ENCODE results near the gene PHACTR4. TPM values are rescaled to one million over a fixed set of nuclear protein-coding genes. Genes with fewer than 3 reads are reported as not detected.
"Not testable (repeated sequence)": the region's sequence is repeated elsewhere in the genome, so short reads cannot be mapped to it uniquely, and the experiment has no call there.

Gene PHACTR4
- total and polyA plus RNA-seq, 2 experiments from 2014 or later, result 21.5 to 22.1 TPM

DNA sequence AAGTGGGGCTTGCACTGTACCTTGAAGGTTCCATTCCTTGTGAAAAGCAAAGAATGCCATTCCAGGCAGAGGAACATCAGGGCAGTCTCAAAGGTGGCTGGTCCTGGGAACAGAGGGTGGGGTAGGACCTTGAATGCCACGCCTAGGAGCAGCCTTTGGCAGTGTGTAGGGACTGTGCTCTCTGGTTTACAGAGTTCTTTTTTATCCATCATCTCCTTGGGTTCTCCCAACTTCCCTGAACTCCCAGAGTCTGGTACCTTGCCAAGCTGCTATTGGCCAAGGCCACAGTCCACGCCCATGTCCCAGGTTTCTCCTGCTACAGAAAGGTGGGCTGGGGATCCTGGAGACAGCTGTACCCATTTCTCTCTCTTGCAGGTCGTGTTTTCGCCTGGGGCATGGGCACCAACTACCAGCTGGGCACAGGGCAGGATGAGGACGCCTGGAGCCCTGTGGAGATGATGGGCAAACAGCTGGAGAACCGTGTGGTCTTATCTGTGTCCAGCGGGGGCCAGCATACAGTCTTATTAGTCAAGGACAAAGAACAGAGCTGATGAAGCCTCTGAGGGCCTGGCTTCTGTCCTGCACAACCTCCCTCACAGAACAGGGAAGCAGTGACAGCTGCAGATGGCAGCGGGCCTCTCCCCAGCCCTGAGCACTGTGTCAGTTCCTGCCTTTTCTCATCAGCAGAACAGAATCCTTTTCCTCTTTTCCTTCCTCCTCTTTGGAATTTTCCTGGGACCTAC is 168.1 kb downstream of the PHACTR4 start:
- no peaks in the 10 kb centered on the region for H3K9me3 ChIP-seq (ENCODE audit: low read depth)
- no peak overlapping the region for H2AFZ ChIP-seq
- 66% methylated on average over 8 of the region's 8 CpGs for WGBS (ENCODE audit: low lambda C conversion rate, missing lambda C conversion rate)
- H3K4me3 ChIP-seq, result no peak overlapping the region
- H3K4me1 ChIP-seq (ENCODE audit: insufficient read depth), result no peaks in the 10 kb centered on the region
- no peak overlapping the region for H3K27ac ChIP-seq
- H3K4me2 ChIP-seq, result no peak overlapping the region
- H3K9me2 ChIP-seq (replicated peaks; ENCODE audit: insufficient read depth), result no peaks in the 10 kb centered on the region
- no peak for DNase-seq (ENCODE audit: low spot score)
- H3K36me3 ChIP-seq (replicated peaks; ENCODE audit: insufficient read depth, low read depth), result no peaks in the 10 kb centered on the region
- no peaks in the 10 kb centered on the region for H3K79me2 ChIP-seq
- H3K27me3 ChIP-seq, result no peaks in the 10 kb centered on the region
- H4K20me1 ChIP-seq (ENCODE audit: insufficient read depth, poor library complexity, severe bottlenecking), result no peaks in the 10 kb centered on the region
- TF ChIP-seq EZH2phosphoT487 (IDR thresholded peaks at IDR 0.05; ENCODE audit: low read depth, severe bottlenecking, unreplicated experiment) (no peak), EZH2 (IDR thresholded peaks at IDR 0.05; ENCODE audit: borderline replicate concordance) (no peak), CTCF (IDR thresholded peaks at IDR 0.05; ENCODE audit: poor library complexity) (no peak)

DNA sequence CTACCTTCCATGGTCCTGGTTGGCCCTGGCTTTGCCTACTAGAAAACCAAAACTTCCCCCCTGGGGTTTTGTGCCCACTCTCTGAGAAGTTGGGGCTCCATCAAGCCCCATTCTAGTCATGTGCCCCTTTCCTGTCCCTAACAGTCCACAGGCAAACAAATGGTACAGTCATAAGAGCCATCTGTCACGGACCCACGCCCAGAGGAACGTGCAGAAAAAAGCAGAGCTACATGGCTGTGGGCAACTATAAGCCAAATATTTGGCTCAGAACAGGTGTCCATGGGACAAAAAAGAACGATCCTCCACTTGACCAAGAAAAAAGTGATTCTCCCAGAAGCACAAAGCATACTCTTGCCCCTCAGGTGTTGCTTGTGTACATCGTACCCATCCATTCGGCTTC is 168.7 kb downstream of the PHACTR4 start:
- WGBS (ENCODE audit: low lambda C conversion rate, missing lambda C conversion rate), result 94% methylated on average over 6 of the region's 6 CpGs
- Histone ChIP-seq H3K9me3 (ENCODE audit: low read depth) (no peaks in the 10 kb centered on the region), H3K4me2 (no peak overlapping the region)

GRCh38 chr1:28540651-28541050 is 171.1 kb downstream of the PHACTR4 start:
- H2AFZ ChIP-seq, result no peak overlapping the region
- H3K79me2 ChIP-seq, result no peaks in the 10 kb centered on the region
- no peaks in the 10 kb centered on the region for H4K20me1 ChIP-seq (ENCODE audit: insufficient read depth, poor library complexity, severe bottlenecking)
- no peak overlapping the region for H3K27ac ChIP-seq
- WGBS (ENCODE audit: low lambda C conversion rate, missing lambda C conversion rate), result 83% methylated on average over 6 of the region's 7 CpGs
- H3K36me3 ChIP-seq (replicated peaks; ENCODE audit: insufficient read depth, low read depth), result no peaks in the 10 kb centered on the region
- H3K9me2 ChIP-seq (replicated peaks; ENCODE audit: insufficient read depth), result no peaks in the 10 kb centered on the region
- no peak overlapping the region for H3K4me2 ChIP-seq
- no peaks in the 10 kb centered on the region for H3K4me1 ChIP-seq (ENCODE audit: insufficient read depth)
- H3K27me3 ChIP-seq, result no peaks in the 10 kb centered on the region
- no peak overlapping the region for H3K4me3 ChIP-seq
- no peak for DNase-seq (ENCODE audit: low spot score)
- TF ChIP-seq EZH2 (IDR thresholded peaks at IDR 0.05; ENCODE audit: borderline replicate concordance) (no peak), CTCF (IDR thresholded peaks at IDR 0.05; ENCODE audit: poor library complexity) (no peak), EZH2phosphoT487 (IDR thresholded peaks at IDR 0.05; ENCODE audit: low read depth, severe bottlenecking, unreplicated experiment) (no peak)
- no peaks in the 10 kb centered on the region for H3K9me3 ChIP-seq (ENCODE audit: low read depth)

More for the DNA sequence above, 168.7 kb downstream of the PHACTR4 start:
- no peaks in the 10 kb centered on the region for H4K20me1 ChIP-seq (ENCODE audit: insufficient read depth, poor library complexity, severe bottlenecking)
- no peak for DNase-seq (ENCODE audit: low spot score)
- H2AFZ ChIP-seq, result no peak overlapping the region
- no peaks in the 10 kb centered on the region for H3K4me1 ChIP-seq (ENCODE audit: insufficient read depth)
- no peaks in the 10 kb centered on the region for H3K9me2 ChIP-seq (replicated peaks; ENCODE audit: insufficient read depth)
- H3K4me3 ChIP-seq, result no peak overlapping the region
- no peaks in the 10 kb centered on the region for H3K36me3 ChIP-seq (replicated peaks; ENCODE audit: insufficient read depth, low read depth)
- TF ChIP-seq CTCF (IDR thresholded peaks at IDR 0.05; ENCODE audit: poor library complexity) (no peak), EZH2 (IDR thresholded peaks at IDR 0.05; ENCODE audit: borderline replicate concordance) (no peak), EZH2phosphoT487 (IDR thresholded peaks at IDR 0.05; ENCODE audit: low read depth, severe bottlenecking, unreplicated experiment) (no peak)
- no peak overlapping the region for H3K27ac ChIP-seq
- H3K79me2 ChIP-seq, result no peaks in the 10 kb centered on the region
- H3K27me3 ChIP-seq, result no peaks in the 10 kb centered on the region

DNA sequence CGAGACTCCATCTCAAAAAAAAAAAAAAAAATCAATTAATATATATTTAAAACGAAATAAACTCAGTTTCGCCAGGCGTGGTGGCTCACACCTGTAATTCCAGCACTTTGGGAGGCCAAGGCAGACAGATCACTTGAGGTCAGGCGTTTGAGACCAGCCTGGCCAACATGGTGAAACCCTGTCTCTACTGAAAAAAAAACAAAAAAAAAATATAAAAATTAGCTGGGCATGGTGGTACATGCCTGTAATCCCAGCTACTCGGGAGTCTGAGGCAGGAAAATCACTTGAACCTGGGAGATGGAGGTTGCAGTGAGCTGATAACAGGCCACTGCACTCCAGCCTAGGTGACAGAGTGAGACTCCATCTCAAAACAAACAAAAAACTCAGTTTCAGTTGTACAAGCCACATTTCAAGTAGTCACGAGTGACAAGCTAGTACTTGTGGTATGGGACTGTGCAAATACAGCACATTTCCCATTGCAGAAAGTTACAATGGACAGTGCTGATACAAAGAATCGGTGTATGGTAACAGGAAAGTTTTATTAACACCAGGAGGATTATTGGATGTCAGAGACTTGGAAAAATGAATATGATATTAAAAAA is 172.0 kb downstream of the PHACTR4 start:
- H2AFZ ChIP-seq; H3K9me2 ChIP-seq (replicated peaks; ENCODE audit: insufficient read depth); H3K9me3 ChIP-seq (ENCODE audit: low read depth); H3K4me3 ChIP-seq; H4K20me1 ChIP-seq (ENCODE audit: insufficient read depth, poor library complexity, severe bottlenecking); DNase-seq (ENCODE audit: low spot score); H3K4me2 ChIP-seq; H3K36me3 ChIP-seq (replicated peaks; ENCODE audit: insufficient read depth, low read depth); H3K79me2 ChIP-seq; H3K4me1 ChIP-seq (ENCODE audit: insufficient read depth); H3K27me3 ChIP-seq: not testable (repeated sequence)
- H3K27ac ChIP-seq, result peak overlapping the region; percentile 34
- 86% methylated on average over 8 of the region's 8 CpGs for WGBS (ENCODE audit: low lambda C conversion rate, missing lambda C conversion rate)
